IPS-11a (cell line): Measurements from ENCODE around the gene OR52E6.

ENCODE experiments used
- H3K4me3 ChIP-seq: one replicate; pipeline ENCODE4 v1.5.1; 2013; ENCODE audit warnings: low read depth, low read length, control low read depth

OR52E6 gene

DNA sequence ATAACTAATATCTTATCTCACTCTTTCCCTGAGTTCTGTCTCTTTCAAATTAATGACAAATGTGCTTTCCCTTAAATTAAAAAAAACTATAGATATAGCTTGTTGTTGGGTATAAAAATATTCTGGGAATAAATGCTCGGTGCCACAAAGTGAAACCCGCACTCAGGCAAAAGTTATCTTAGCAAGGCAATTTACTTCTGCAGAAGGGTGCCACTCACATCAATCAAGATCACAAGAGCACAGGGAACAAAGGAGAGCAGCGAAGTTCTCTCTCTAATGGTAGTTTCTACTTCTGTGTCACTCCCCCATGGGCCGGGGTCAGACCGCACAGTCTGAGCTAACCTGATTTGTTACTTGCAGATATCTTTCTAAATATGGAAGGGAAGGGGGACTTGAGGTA lies 37.7 kb downstream of the OR52E6 start:
- no peak overlapping the region for H3K4me3 ChIP-seq

DNA sequence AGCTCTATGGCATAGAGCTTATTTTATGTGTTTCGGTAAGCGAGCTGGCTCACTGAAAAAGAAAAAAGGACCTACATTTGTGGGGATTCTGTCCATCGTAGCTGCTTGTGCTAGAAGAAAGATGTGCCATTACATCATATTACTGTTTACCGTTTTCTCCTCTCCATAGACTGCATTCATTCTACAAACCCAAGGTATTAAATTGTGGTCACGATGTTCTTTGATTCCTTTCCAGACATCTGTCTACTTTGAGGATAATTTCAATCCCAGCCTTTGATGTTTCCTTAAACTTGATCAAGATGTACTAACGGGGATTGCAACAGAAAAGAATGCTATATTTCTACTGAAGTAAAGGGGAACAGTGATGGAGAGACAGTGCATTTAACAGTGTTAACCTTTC lies 45.2 kb downstream of the OR52E6 start:
- H3K4me3 ChIP-seq: no peak overlapping the region

DNA sequence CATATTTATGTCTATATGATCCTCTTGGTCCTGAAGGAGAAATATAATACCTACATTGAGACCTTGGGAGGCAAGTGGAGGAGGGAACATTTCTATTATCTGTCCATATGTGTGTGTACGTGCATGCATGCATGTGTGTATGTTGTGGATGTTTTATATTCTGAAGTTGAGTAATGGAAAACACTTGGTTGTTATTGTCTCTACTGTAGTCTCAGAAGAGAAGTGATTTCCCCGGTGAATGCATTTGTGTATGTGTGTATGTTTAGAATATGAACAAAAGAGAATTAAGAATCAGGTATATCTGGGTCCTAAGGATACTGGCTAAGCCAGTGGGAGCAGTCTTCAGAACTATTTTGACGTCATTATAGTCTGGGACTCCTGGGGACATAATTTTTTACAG lies 50.5 kb downstream of the OR52E6 start, which contains the start of gene OR52N1:
OR52N1 (minus strand) TSS at position 101 of the 400 bp plus-strand sequence. CDS start 2,449 bp downstream, outside the sequence.
- H3K4me3 ChIP-seq: no peak within 1 kb of the TSS
